ENCODE measurements around the gene MNX1.

MNX1 gene

DNA sequence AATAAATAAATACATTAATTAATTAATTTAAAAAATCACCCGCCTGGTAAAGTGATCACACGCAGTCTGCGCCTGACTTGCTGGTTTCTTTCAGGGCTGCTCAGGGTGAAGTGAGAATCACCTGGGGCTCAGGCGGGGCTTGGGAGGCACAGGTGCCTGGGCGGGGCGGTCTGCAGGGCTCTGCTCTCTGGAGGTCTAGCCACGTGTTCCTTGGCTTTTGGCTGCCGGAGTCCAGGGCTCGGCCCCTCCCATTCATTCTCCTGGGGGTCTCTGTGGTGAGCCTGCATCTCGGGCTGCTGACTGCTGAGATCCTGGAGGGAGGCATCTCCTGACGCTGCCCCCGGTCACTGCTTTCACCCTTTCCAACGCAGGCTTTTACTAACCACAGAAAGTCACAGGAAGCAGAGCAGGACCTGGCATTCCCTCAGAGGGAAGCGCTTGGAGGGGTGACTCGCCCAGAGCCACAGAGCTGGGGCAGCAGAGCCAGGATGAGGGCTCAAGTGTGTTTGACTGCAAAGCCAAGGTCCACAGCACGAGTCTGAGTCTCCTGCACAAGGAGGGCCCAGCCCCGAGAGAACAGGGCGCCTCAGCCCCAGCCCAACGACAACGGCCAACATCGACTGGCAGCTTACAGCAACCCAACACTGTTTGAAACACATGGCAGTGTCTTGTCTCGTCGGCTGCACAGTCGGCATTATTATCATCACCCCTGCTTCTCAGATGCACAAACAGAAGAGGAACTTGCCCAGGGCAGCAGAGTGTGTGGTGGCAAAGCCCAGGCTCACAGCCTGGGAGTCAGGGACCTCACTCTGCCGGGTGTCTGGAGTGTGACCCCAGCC is 22.4 kb upstream of the MNX1 start:
- no peak for DNase-seq (ENCODE audit: low spot score)

DNA sequence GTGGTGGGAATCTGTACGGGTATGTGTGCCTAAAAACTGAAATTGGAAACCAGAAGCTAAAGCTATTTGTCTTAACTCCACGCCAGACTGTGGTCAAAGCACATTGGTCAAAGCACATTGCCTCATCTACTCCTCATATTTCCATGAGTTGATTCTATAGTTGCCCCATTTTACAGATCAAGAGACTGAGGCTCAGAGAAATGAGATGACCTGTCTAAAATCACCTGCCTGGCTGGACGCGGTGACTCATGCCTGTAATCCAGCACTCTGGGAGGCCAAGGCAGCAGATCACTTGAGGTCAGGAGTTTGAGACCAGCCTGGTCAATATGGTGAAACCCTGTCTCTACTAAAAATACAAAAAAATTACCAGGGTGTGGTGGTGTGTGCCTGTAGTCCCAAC is 21.7 kb upstream of the MNX1 start:
- no peak for DNase-seq (ENCODE audit: low spot score)

DNA sequence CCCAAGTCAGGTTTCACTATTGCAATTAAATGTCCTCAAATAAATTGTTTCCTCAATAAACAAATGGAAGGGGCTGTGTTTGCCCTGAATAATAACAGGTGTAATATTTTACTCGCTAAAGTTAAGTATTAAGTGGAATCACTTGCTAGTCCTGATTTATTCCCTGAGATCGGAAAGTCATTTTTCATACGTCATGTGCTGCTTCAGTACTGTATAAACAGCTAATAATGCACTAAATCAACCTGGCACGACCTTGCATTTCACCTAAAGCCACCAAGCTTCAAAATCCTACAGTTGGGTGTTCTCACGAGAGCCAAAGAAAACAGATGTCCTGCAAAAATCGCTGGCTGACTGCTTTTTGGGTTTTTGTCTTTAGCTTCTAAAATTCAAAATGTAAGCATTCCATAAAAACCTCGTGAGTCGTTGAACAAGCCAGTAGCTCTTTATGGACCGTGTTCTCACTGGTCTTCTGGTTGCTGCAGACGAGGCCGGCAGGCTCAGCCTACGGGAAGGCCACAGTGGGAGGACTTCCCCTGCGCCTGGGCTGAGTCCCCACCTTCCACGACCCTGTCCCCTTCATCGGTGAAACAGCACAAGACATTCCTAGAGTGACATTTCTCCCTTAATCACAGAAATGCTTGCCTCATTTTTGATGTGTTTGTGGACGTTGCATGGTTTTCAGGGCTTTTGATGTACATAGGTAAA is 17.9 kb upstream of the MNX1 start:
- no peak for DNase-seq (ENCODE audit: low spot score)

DNA sequence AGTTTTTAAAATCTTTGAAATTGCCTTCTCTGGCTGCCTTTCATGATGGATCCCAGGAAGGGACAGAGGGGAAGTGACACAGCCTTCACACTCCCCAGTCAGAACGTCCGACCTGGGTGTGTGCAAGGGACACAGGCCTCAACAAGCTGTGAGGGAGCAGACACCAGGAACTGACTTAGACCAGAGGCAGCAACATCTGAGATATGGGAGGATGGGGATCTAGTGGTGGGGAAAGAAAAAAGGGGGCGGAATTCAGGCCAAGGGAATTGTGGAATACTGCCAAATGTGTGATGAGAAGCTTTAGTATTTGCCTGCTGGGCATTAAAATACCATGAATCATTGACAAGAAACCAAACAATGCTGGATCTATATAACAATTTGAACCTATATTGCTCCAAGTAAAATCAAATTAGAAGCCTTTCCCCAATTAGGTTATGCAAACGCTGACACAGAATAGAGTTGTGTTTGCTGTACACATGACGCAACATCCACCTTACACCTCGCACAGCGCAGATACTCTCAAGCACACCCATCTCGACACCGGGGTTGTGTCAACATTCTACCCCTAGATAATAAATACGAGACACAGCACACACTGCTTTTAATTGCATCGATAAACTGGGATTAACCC is 17.2 kb upstream of the MNX1 start:
- no peak for DNase-seq (ENCODE audit: low spot score)

DNA sequence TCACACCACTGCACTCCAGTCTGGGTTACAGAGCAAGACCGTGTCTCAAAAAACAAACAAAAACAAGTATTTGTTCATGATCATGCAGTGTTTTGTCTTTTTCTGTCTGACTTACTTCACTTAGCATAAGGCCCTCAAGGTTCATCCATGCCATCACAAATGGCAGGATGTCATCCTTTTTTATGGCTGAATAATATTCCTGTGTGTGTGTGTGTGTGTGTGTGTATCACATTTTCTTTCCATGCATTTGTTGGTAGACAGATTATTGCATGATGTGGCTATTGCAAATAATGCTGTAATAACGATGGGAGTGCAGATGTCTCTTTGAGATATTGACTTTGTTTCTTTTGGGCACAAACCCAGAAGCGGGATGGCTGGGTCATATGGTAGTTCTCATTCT is 14.3 kb upstream of the MNX1 start:
- no peak for DNase-seq (ENCODE audit: low spot score)

DNA sequence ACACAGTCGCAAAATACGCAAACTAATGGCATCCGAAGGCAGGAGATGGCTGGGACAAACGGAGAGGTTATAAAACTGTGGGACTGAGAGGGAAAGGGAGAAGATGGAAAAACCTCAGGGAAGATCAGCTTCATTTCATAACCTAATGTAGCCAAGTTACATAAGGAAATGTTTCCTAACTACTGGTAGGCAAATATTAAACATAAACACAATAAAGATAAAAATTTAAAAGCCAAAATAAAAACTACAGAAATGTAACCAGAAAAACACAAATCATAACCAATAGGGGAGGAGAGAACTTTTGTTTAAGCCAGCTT is 13.1 kb upstream of the MNX1 start:
- DNase-seq (ENCODE audit: low spot score), result no peak

DNA sequence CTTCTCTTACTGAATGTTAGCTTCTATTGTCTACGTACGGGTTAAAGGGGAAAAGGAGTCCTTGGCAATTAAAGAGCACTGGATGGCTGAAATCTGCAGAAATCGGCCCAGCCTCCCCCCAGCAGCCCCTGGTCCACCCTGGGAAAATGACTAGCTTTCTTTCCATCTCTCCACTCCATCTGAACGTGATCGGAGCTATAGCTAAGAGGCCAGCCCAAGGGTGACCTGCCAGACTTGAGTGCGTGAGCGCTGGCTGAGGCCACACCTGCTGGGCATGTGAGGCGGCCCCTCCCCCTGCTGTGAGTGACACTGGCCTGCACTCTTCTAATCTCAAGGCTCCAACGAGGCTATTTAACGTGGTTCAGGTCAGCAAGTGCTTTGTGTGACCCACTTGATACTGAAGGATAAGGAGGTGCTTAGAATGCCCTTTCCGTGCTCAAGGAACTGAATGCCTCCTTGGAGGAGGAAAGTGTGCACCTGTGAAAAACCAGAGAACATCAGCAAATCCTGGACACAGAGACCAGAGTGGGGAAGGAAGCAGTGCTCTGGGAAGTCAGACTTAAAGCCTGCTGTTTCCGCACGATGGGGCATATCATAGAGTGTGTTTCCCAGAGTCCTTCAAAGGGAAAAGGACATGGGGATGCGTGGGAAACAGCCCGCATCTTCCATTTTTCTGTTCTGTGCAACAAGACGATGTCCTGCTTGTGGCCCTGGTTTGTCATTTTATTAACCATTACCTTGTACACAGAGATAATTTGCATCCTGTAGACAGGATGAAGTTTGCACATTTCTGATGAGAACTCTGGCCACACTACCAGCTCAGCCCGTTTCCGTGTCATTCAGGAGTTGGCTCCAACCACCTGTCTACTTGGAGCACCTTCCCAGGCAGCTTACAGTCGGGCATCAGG is 12.5 kb upstream of the MNX1 start:
- DNase-seq (ENCODE audit: low spot score), result no peak

DNA sequence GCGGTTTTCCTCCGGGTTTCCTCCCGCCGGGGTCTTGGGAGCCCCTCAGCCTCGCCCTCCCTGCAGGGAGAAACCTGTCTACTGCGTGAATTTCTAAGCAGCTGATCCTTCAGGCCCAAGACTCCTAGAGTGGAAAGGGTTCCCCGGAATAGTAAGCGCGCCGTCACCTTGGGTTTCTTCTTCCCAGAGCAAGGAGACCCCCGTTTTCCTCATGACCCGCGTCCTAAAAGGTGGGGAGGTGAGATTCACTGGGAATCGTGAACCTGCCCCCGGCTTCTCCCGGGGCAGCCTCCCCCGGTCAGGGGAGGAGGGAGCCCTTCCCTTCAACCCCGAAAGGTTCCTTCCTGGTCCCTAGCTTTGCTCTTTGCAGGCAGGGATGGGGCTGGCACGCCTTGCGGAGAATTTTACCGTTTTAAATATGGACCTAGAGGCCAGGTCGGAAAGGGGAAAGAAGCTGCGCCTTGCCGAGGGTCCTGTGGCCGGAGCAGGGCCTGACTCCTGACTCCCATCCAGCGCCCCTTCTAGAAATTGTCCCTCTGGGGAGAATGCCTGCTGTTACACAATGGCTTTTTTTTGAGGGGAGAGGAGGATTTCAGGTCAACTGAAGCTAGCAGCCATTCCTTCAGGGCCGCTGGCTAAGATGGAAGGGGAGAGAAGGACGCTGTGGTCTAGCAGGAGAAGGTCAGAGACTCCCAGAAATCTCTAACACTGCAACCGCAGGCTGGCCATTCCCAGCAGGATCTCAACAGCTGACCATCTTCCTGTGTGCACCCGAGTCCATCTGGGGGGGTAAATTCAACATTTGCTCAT is 11.6 kb upstream of the MNX1 start:
- no peak for DNase-seq (ENCODE audit: low spot score)

DNA sequence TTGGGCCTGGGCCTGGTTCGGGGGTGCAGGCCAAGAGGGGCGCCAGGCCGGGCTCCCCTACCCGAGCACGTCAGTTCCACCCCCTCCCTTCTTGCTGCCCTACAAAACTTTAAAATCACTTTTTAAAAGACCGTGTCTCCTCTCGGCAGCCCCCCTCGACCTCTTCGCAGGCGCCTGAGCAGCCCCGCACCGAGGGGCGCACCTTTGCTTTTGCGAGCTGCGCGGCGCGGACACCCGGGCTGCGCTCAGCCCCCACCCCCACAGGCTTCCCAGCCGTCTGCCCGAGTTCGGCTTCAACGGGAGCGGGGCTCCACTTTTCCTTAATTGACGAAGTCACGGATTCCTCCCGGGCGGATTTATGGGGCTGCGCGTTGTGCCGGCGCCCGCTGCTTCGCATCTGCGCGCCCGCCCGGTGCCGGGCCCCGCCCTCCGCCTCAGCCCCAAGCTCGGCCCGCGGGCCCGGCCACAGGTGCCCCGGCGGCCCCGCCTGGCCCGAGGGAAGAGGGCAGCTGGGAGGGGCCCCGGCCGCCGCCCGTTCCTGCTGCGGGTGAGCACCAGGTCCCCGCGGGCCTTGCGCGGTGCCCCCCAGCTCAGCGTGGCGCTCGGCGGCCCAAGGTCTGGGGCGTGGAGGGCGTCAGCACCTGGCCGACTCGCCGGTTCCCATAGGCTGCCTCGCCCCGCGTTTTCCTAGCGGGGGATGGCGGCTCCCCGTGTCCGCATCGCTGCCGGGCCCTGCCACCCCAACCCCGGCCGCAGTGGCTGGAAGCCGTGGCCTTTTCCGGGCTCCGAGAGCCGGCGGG is 10.8 kb upstream of the MNX1 start:
- no peak for DNase-seq (ENCODE audit: low spot score)

DNA sequence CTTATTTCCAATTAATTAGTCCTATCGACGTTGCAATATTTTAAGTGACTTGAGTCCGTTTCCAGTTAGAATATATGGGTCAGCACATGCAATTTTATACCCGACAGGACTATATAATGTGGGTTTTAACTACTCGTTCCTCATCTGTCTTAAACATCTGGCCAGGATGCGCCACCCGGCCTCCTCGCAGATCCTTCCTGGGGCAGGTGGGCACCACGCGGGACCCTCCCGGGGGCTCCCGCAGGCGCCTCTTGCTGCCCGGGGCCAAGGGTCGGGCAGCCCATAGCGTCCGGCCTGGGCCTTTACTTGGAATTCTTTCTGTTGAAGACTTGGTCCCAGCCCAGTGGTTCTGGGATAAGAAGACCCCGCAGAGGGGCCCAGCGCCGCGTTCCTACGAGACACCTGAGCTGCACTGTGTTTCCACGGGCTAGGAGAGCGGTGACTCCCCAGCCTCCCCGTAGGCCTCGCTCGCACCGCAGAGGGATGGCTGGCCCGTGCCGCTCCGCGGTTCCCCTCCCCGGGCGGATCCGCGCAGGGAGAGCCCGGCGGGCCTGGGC is 10.1 kb upstream of the MNX1 start:
- no peak for DNase-seq (ENCODE audit: low spot score)

DNA sequence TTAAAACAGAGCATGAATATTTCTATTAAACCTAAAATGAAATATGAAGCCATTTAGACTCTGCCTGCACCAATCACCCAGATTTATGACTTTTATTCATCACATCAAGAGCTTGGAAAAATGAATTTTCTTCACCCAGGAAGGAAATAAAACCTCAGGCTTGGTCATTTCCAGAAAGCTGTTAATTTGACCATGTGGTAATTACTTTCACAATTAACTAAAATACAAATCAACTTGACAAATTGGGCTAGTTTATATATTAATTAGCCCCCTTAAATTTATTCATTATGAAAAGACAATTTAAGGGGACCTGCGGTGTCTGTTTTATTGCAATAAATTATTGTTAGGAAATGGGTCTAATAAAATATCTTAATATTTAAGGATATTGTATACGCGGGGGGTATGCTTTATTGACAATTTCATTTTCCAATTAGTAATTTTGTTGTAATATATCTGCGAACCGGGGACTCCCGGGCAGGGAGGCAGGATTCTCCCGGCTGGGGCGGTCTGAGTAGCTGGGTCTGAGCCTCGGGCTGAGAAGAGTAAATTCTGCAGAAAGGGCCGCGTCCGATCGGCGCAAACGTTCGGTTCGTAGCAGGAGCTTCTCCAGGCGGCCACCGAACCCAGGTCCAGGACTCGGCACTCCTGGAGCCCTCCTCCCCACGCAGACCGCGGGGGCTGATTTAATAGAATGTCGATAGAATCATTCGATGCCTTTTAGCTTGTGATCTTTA is 9.4 kb upstream of the MNX1 start:
- no peak for DNase-seq (ENCODE audit: low spot score)

DNA sequence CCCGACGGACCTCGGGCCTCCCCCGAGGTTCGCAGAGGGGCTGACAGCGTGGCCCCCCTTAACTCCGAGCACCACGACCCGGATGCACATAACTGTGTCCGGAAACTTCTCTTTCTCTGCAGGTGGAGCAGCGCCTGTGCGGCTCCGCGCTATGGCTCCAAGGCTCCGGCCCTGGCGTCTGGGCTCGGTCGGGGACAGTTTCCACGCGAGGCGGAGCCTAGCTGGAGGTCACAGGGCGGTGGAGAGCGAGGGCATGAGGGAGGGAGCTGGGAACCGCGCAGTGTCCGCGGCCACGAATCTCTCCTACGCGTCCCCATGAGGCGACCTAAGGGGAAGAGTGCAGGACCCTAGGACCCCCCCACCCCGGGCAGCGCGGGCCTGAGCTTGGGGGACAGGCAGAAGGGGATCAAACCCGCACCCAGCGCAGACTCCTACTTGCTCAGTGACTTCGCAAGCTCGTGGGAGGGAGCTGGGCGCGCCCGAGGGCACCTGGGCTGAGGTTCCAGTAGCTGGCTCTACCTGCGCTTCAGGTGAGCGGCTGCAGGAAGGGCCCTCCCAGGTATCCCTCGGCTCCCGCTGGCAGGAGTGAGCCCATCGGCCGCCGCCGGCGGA is 8.6 kb upstream of the MNX1 start:
- DNase-seq (ENCODE audit: low spot score), result no peak

DNA sequence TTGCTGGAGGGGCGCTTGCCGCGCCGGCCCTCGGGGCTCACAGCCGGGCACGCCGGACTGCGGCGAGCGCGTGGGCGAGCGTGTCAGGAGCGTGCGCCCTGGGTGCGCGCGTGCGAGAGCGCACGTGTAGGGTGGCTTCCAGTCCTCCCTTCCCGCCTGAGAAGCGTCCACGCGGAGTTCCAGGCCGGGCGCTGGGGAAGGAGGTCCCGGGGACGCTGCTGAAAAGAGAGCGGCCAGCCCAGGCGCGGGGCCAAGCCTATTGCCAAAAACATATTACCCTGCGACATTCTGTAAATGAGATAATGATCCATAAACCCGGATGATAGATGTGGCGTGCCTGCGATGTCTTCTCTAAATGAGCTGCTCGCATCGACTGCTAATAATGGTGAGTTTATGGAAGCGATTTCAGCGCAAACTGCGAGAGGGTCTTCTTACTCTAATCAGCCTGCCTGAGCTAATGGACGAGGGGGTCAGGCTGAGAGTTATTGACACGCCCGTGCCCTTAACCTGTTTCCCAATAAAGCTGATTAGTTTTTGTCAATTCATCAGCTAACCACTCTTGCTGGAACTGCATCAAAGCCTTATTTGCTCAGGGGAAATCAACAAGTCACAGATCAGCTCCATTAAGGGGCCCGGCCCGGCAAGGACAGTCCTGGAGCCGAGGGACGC is 8.0 kb upstream of the MNX1 start:
- no peak for DNase-seq (ENCODE audit: low spot score)

DNA sequence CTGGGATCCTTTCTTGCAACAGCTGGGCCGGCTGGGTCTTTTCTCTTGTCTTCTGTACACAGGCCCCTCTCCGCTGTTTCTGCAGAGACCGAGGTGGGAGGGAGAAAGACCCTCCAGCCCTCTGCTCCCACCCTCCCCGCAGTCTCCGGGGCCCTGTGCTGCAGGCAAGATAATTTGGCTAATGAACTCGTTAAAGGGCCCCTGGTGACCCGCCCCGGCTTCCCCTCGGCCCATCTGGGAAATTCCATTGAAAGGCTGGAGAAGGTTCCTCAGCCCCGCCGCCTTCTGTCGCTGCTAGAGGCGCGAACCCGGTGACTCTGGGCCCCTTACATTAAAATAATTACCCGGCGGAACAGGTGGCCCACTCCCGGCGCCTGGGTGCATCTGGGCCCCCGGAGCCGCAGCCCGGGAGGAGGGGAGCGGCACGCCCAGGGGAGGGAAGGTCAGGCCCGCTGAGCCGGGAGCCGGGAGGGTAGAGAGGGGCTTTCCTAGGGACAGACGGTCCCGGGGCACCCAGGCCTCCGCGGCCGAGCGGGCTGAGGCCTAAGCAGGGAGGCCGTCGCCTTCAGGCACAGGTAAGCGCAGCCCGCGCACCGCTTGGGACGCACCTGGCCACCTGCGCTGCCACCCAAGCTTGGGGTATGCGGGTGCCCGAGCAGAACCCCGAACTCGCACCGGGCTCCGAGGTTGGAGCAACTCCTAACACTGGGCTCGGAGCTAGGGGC is 7.3 kb upstream of the MNX1 start:
- DNase-seq (ENCODE audit: low spot score), result no peak

DNA sequence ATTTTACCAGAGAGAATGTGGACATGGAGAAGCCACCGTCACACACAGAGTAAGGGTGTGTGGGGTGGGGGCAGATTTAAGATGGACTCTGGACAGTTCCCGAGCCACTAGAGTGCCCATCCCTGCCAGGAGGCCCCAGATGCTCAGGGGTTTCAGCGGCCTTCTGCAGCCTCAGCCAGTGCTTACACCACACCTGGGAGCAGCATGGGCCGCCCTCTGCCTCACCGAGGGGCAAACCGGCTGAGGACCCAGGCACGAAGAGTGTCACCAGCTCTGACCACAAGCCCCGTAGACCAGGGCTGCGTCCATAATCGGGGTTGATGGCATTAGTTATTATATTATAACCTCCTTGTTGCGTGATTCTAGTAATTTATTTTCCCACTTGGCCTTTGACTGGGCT is 6.7 kb upstream of the MNX1 start:
- DNase-seq (ENCODE audit: low spot score), result no peak

DNA sequence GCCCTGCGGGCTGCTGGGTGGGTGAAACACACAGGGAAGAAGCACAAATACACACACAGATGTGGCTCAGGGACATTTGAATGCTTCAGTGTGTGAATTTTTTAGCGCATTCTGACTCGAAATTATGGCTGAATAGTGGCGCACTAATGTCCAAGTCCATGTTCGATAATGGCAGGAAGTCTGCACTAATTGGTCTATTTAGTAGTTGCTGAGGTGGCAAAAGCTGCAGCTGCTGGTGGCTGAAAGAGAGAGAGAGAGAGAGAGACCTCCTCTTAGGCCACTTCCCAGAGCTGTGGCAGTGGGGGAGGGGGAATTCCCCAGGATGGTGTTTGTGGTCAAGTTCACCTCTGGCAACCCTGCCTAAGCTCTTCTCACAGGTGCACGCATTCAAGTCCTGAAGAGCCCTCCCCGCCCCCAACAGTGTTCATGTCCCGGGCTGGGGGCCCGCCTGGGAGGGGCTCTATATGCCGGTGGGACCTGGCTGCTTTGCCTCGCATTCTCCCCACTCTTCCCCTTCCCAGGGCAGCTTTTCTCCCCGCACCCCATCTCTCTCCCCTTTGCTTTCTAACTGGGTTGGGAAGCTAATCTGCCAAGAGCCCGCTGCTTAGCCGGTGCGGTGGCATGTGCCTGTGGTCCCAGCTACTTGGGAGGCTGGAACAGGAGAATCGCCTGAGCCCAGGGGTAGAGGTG is 6.0 kb upstream of the MNX1 start:
- no peak for DNase-seq (ENCODE audit: low spot score)

DNA sequence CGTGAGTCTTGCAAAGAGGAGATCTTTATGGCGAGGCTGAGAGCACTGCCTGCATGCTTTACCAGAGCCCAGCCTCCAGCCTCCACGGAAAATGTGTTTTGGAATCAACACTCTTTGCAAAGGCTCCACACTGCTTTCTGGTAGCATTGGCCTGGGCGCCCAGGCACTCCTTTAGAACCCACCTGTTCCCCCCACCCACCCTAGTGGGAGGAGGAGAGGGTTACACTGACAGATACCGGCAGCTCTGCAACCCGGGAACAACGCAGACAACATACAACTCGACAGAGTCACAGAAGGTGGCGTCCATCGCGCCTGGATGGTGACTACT is 5.5 kb upstream of the MNX1 start:
- DNase-seq (ENCODE audit: low spot score), result no peak
